ENCODE measurements around the gene ACKR2. TPM values are rescaled to one million over a fixed set of nuclear protein-coding genes. Genes with fewer than 3 reads are reported as not detected.

The ACKR2 gene
- total RNA-seq, 1 donor from 2014 or later = 1.1 TPM

GRCh38 chr3:42892807-42893206 is 83.6 kb downstream of the ACKR2 start:
- no peak for ATAC-seq

- ATAC-seq = no peak
These were observed 85.7 kb downstream of the ACKR2 start for GRCh38 chr3:42894698-42895579.

- ATAC-seq = no peak
These were observed 86.3 kb downstream of the ACKR2 start for GRCh38 chr3:42895580-42895868.

GRCh38 chr3:42898896-42899675 is 89.8 kb downstream of the ACKR2 start:
- ATAC-seq = no peak

GRCh38 chr3:42900226-42901072 is 91.2 kb downstream of the ACKR2 start:
- peak; percentile 95 for ATAC-seq

GRCh38 chr3:42901073-42901415 is 91.8 kb downstream of the ACKR2 start:
- peak; percentile 78 for ATAC-seq

GRCh38 chr3:42902257-42902656 is 93.0 kb downstream of the ACKR2 start:
- ATAC-seq = no peak

GRCh38 chr3:42904076-42904475 is 94.8 kb downstream of the ACKR2 start:
- no peak for ATAC-seq

- ATAC-seq = no peak
These were observed 96.5 kb downstream of the ACKR2 start for GRCh38 chr3:42905740-42906069.

- peak; percentile 65 for ATAC-seq
These were observed 97.0 kb downstream of the ACKR2 start, which contains the start of gene ZNF662 for GRCh38 chr3:42906070-42906847. Gene ZNF662 (plus strand): TSS chr3:42906142. CDS start chr3:42908115, 1,973 bp downstream.

- no peak for ATAC-seq
These were observed 97.6 kb downstream of the ACKR2 start for GRCh38 chr3:42906848-42907183.

GRCh38 chr3:42908675-42909074 is 99.4 kb downstream of the ACKR2 start:
- ATAC-seq = no peak

GRCh38 chr3:42911551-42911950 is 102.3 kb downstream of the ACKR2 start:
- ATAC-seq = no peak

GRCh38 chr3:42914771-42915515 is 105.7 kb downstream of the ACKR2 start:
- ATAC-seq = no peak

Other genes with a start within 250 kb of the ACKR2 start
- gene SEC22C, start 227.5 kb upstream of the ACKR2 start, total RNA-seq = 17.4 TPM
- gene SS18L2, start 218.6 kb upstream of the ACKR2 start, total RNA-seq = 20.2 TPM
- 25.4 TPM for gene NKTR, start 208.8 kb upstream of the ACKR2 start, total RNA-seq
- 3.7 TPM for gene ZBTB47, start 155.7 kb upstream of the ACKR2 start, total RNA-seq
- not detected for gene KLHL40, start 123.9 kb upstream of the ACKR2 start, total RNA-seq
- gene HHATL, start 106.6 kb upstream of the ACKR2 start, total RNA-seq = not detected
- not detected for gene CCDC13, start 36.2 kb upstream of the ACKR2 start, total RNA-seq
- gene HIGD1A, start 5.0 kb upstream of the ACKR2 start, total RNA-seq = 114 TPM
- gene CYP8B1, start 66.4 kb downstream of the ACKR2 start, total RNA-seq = not detected
- gene ZNF662, start 96.7 kb downstream of the ACKR2 start, total RNA-seq = 3.8 TPM
- gene GASK1A, start 169.9 kb downstream of the ACKR2 start, total RNA-seq = 2.9 TPM

Data from esophagus mucosa (tissue), 1 donor.